ENCODE measurements around the gene EMC10. TPM values are rescaled to one million over a fixed set of nuclear protein-coding genes. Genes with fewer than 3 reads are reported as not detected.
A peak's percentile ranks its signal among the peaks of the same experiment; 100 is the strongest.

The EMC10 gene
- total and polyA plus RNA-seq, 10 of the 15 experiments (the other 5 are each of a cell fraction or from before 2014, with no cell fraction given), result 2.5 to 77.3 (median 20.3) TPM

DNA sequence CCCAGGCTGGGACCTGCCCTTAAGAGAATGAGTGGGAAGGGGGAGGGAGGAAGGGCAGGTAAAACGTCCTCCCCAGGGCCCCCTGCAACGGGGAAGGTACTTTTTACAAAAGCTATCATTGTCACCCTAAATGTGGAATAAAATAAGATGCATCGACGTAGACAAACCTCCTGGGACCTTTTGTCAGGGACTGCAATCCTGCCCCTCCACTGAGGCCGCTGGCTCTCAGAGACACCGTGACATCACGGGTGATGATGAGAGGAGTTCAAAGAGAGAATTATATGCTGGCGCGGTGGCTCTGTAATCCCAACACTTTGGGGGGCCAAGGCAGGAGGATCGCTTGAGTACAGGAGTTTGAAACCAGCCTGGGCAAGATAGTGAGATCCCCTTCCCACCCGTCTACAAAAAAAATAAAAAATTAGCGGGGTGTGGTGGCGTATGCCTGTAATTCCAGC lies 45.4 kb upstream of the EMC10 start:
- ChIA-PET SMC1A (ENCODE audit: uncharacterized antibody, unreplicated experiment) (interaction anchor here (0.6 to 1.6 kb wide), 8 partner anchors 9 to 74 kb away, joined by 3 to 5 read pairs (median 3); no protein-coding TSS in a partner anchor), CTCF (interaction anchor here (0.6 to 1.7 kb wide), 5 partner anchors 8 to 74 kb away, joined by 3 to 9 read pairs (median 3); no protein-coding TSS in a partner anchor), RAD21 (ENCODE audit: unreplicated experiment) (interaction anchor here (0.7 to 2.3 kb wide), 6 partner anchors 12 to 62 kb away, joined by 3 to 7 read pairs (median 3); partner anchors contain the start of genes NR1H2 and SPIB), POLR2A (interaction anchor here (0.7 to 4.2 kb wide), 5 partner anchors 10 to 73 kb away, joined by 3 to 26 read pairs (median 4); partner anchors contain the start of genes NR1H2 and SPIB)
- H4K20me1 ChIP-seq (ENCODE audit: control insufficient read depth, insufficient read depth), result no peaks in the 10 kb centered on the region
- FAIRE-seq (no peak), ATAC-seq (peak; percentile 38), DNase-seq (ENCODE audit: low read depth, low spot score) (no peak)
- WGBS (ENCODE audit: insufficient coverage, insufficient replicate concordance, low lambda C conversion rate, missing lambda C conversion rate), result 14% methylated on average over 13 of the region's 13 CpGs
- peak overlapping the region; percentile 57; the same call in 1 of the 2 replicates for H3K4me3 ChIP-seq
- in situ Hi-C loops (cut with MboI) (no loop called here), intact Hi-C loops (cut with micrococcal nuclease; ENCODE audit: unreplicated experiment) (loop anchor here (2.0 to 5.0 kb wide), 2 partner anchors 30 to 84 kb away; no protein-coding TSS in a partner anchor)
- no peaks in the 10 kb centered on the region for H3K27me3 ChIP-seq (replicated peaks in 1 of 2; ENCODE audit: control insufficient read depth in 2 of 2, insufficient read depth in 2 of 2, low read length in 1 of 2)
- peak overlapping the region; percentile 90 for H2AFZ ChIP-seq (ENCODE audit: control insufficient read depth, low read depth, low read length)
- no peaks in the 10 kb centered on the region; a peak in 1 of 4 replicates for H3K36me3 ChIP-seq (ENCODE audit: control insufficient read depth in 2 of 2, insufficient read depth in 2 of 2, low read length in 1 of 2)
- peak overlapping the region; percentile 82 for H3K27ac ChIP-seq (ENCODE audit: control insufficient read depth, insufficient read depth)
- H3K4me1 ChIP-seq (ENCODE audit: control insufficient read depth, insufficient read depth, low read length), result peaks cover 58% of the 10 kb centered on the region
- no TSS peak for BruUV-seq (replicated peaks)
- no peaks in the 10 kb centered on the region for H3K9me3 ChIP-seq (replicated peaks; ENCODE audit: control insufficient read depth, insufficient read depth, low read length)
- peak overlapping the region; percentile 98 for H3K4me2 ChIP-seq (ENCODE audit: control insufficient read depth, insufficient read depth)
- no peaks in the 10 kb centered on the region for H3K79me2 ChIP-seq (ENCODE audit: control insufficient read depth, insufficient read depth, low read length)
- H3K9ac ChIP-seq (ENCODE audit: control insufficient read depth, insufficient read depth, low read length), result peak overlapping the region; percentile 77
- TF ChIP-seq KDM1A (IDR thresholded peaks at IDR 0.05; ENCODE audit: borderline replicate concordance) (no peak), CHD2 (IDR thresholded peaks at IDR 0.05; ENCODE audit: borderline replicate concordance, low read depth, low read length) (no peak), CBX5 (IDR thresholded peaks at IDR 0.05; ENCODE audit: low read depth) (no peak), IKZF2 (IDR thresholded peaks at IDR 0.05) (peak in 1 of 2 experiments; percentile 18; a peak in 1 of 4 replicates), EP300 (IDR thresholded peaks at IDR 0.05; ENCODE audit: borderline replicate concordance in 1 of 2, control insufficient read depth in 1 of 2, low read depth in 2 of 2, low read length in 2 of 2) (no peak), EZH2 (IDR thresholded peaks at IDR 0.05; ENCODE audit: borderline replicate concordance, control insufficient read depth, low read depth, low read length) (no peak), MLLT1 (IDR thresholded peaks at IDR 0.05) (no peak), ATF7 (IDR thresholded peaks at IDR 0.05; ENCODE audit: low read depth) (peak; percentile 29; the same call in 1 of the 2 replicates), NFYB (IDR thresholded peaks at IDR 0.05; ENCODE audit: insufficient read depth, low read depth, low read length) (no peak), STAT1 (conservative IDR thresholded peaks at IDR 0.05) (no peak), PAX5 (IDR thresholded peaks at IDR 0.05; ENCODE audit: borderline replicate concordance, low read depth, low read length) (no peak), MTA3 (IDR thresholded peaks at IDR 0.05; ENCODE audit: borderline replicate concordance, low read length) (no peak), SMC3 (IDR thresholded peaks at IDR 0.05; ENCODE audit: borderline replicate concordance, low read length) (no peak), CBFB (IDR thresholded peaks at IDR 0.05; ENCODE audit: low read depth) (0 out of 2 replicates have a peak, but pooled peaks have one; percentile 12), HDAC2 (IDR thresholded peaks at IDR 0.05) (no peak), STAT3 (IDR thresholded peaks at IDR 0.05; ENCODE audit: low read depth, low read length) (no peak), SMARCA5 (IDR thresholded peaks at IDR 0.05) (no peak), CHD1 (IDR thresholded peaks at IDR 0.05; ENCODE audit: low read depth, low read length) (no peak), IRF4 (IDR thresholded peaks at IDR 0.05; ENCODE audit: low read depth, low read length) (no peak)
- TF ChIP-seq, protein P1, sequence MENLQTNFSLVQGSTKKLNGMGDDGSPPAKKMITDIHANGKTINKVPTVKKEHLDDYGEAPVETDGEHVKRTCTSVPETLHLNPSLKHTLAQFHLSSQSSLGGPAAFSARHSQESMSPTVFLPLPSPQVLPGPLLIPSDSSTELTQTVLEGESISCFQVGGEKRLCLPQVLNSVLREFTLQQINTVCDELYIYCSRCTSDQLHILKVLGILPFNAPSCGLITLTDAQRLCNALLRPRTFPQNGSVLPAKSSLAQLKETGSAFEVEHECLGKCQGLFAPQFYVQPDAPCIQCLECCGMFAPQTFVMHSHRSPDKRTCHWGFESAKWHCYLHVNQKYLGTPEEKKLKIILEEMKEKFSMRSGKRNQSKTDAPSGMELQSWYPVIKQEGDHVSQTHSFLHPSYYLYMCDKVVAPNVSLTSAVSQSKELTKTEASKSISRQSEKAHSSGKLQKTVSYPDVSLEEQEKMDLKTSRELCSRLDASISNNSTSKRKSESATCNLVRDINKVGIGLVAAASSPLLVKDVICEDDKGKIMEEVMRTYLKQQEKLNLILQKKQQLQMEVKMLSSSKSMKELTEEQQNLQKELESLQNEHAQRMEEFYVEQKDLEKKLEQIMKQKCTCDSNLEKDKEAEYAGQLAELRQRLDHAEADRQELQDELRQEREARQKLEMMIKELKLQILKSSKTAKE (IDR thresholded peaks at IDR 0.05; ENCODE audit: low read depth, poor library complexity, severe bottlenecking), result no peak
- TF ChIP-seq, protein P2, sequence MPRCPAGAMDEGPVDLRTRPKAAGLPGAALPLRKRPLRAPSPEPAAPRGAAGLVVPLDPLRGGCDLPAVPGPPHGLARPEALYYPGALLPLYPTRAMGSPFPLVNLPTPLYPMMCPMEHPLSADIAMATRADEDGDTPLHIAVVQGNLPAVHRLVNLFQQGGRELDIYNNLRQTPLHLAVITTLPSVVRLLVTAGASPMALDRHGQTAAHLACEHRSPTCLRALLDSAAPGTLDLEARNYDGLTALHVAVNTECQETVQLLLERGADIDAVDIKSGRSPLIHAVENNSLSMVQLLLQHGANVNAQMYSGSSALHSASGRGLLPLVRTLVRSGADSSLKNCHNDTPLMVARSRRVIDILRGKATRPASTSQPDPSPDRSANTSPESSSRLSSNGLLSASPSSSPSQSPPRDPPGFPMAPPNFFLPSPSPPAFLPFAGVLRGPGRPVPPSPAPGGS (IDR thresholded peaks at IDR 0.05; ENCODE audit: borderline replicate concordance, insufficient read depth, low read depth, low read length, poor library complexity, severe bottlenecking), result peak; percentile 63
